Neural progenitor cell (in vitro differentiated cells): ENCODE data around the gene OLFM1. TPM values are rescaled to one million over a fixed set of nuclear protein-coding genes. Genes with fewer than 3 reads are reported as not detected.
"Not testable (repeated sequence)": the region's sequence is repeated elsewhere in the genome, so short reads cannot be mapped to it uniquely, and the experiment has no call there.

Experiments used
- DNase-seq: peaks from one replicate; pipeline ENCODE4 v3.0.0-alpha.2; 2016; ENCODE audit warnings: low spot score
- H2AFZ ChIP-seq: fragments of 200-600 bp; sonication (generic); replicated peaks from 2 replicates; pipeline ENCODE4 v1.6.1; 2016; ENCODE audit warnings: antibody characterized with exemption
- H3F3A ChIP-seq: fragments of 200-600 bp; sonication (generic); 2 replicates; pipeline ENCODE4 v1.6.1; 2016; ENCODE audit warnings: antibody characterized with exemption, low read depth
- H3K27ac ChIP-seq: fragments of 200-600 bp; sonication (generic); 2 replicates; pipeline ENCODE4 v1.5.1; 2016; ENCODE audit warnings: mild to moderate bottlenecking
- H3K27me3 ChIP-seq: fragments of 200-600 bp; sonication (generic); 2 replicates; pipeline ENCODE4 v1.6.1; 2016; ENCODE audit warnings: mild to moderate bottlenecking, moderate library complexity
- H3K36me3 ChIP-seq: fragments of 200-600 bp; sonication (generic); 2 replicates; pipeline ENCODE4 v1.5.1; 2016
- H3K4me1 ChIP-seq: fragments of 200-600 bp; sonication (generic); 2 replicates; pipeline ENCODE4 v1.6.1; 2016; ENCODE audit warnings: mixed run types
- H3K4me2 ChIP-seq: fragments of 200-600 bp; sonication (generic); 2 replicates; pipeline ENCODE4 v1.6.1; 2016
- H3K4me3 ChIP-seq: fragments of 200-600 bp; sonication (generic); 2 replicates; pipeline ENCODE4 v1.5.1; 2016
- H3K79me2 ChIP-seq: fragments of 200-600 bp; sonication (generic); 2 replicates; pipeline ENCODE4 v1.6.1; 2016; ENCODE audit warnings: low read depth
- H3K9ac ChIP-seq: fragments of 200-600 bp; sonication (generic); 2 replicates; pipeline ENCODE4 v1.6.1; 2016
- H3K9me3 ChIP-seq: fragments of 200-600 bp; sonication (generic); 2 replicates; pipeline ENCODE4 v1.5.1; 2016; ENCODE audit warnings: low read depth
- H4K20me1 ChIP-seq: fragments of 200-600 bp; sonication (generic); 2 replicates; pipeline ENCODE4 v1.6.1; 2016; ENCODE audit warnings: low read depth
- H3K27ac Mint-ChIP-seq: 3 replicates; pipeline ENCODE4 v1.8.0; 2021; ENCODE audit warnings: mixed read lengths
- H3K27me3 Mint-ChIP-seq: 2 replicates; pipeline ENCODE4 v1.8.0; 2022; ENCODE audit warnings: low read depth, mild to moderate bottlenecking, inconsistent platforms, moderate library complexity, mixed read lengths; ENCODE audit not compliant: insufficient read depth
- H3K36me3 Mint-ChIP-seq: 3 replicates; pipeline ENCODE4 v1.8.0; 2021; ENCODE audit warnings: mixed read lengths
- H3K4me1 Mint-ChIP-seq: 3 replicates; pipeline ENCODE4 v1.8.0; 2021; ENCODE audit warnings: mixed read lengths
- H3K4me3 Mint-ChIP-seq: 3 replicates; pipeline ENCODE4 v1.8.0; 2021; ENCODE audit warnings: mild to moderate bottlenecking, moderate library complexity, mixed read lengths
- H3K9me3 Mint-ChIP-seq: 3 replicates; pipeline ENCODE4 v1.8.0; 2020; ENCODE audit warnings: mixed read lengths
- EZH2 ChIP-seq: fragments of 200-600 bp; sonication (generic); IDR thresholded peaks from 2 replicates; pipeline ENCODE4 v1.6.1; 2017; ENCODE audit warnings: antibody characterized with exemption, mild to moderate bottlenecking, moderate library complexity
- EZH2phosphoT487 ChIP-seq: fragments of 200-600 bp; sonication (generic); IDR thresholded peaks from 2 replicates; pipeline ENCODE4 v1.6.1; 2017; ENCODE audit warnings: antibody characterized with exemption
- total RNA-seq: library from RNA; depleted of rRNA; stranded (reverse); fragments of >200 nt; gene quantifications from 2 replicates; pipeline ENCODE4 v1.2.3, GENCODE V29; 2015; ENCODE audit warnings: low replicate concordance
- TF ChIP-seq, protein P1 (sequence below): fragments of 200-600 bp; sonication (generic); IDR thresholded peaks from 2 replicates; pipeline ENCODE4 v1.5.1; 2017; ENCODE audit warnings: antibody characterized with exemption, mild to moderate bottlenecking

The OLFM1 gene
- total RNA-seq, 1 donor from 2014 or later: 4.0 TPM

GRCh38 chr9:135147474-135147805 lies 60.0 kb downstream of the OLFM1 start:
- no peak for TF ChIP-seq EZH2phosphoT487
- TF ChIP-seq EZH2: no peak
- DNase-seq: no peak
- H3K4me1 ChIP-seq: peaks cover 3% of the 10 kb centered on the region
- Mint-ChIP-seq H3K27ac (no peak overlapping the region), H3K4me3 (no peak overlapping the region), H3K27me3 (peaks cover 26% of the 10 kb centered on the region), H3K4me1 (peaks cover 14% of the 10 kb centered on the region), H3K9me3 (peaks cover 8% of the 10 kb centered on the region), H3K36me3 (no peaks in the 10 kb centered on the region)
- H3K4me2 ChIP-seq: no peak overlapping the region
- no peaks in the 10 kb centered on the region for H3K79me2 ChIP-seq
- H3K9ac ChIP-seq: no peak overlapping the region
- H4K20me1 ChIP-seq: no peaks in the 10 kb centered on the region
- H3K9me3 ChIP-seq: no peaks in the 10 kb centered on the region
- no peaks in the 10 kb centered on the region for H3K36me3 ChIP-seq
- H2AFZ ChIP-seq: no peak overlapping the region
- no peaks in the 10 kb centered on the region for H3F3A ChIP-seq
- H3K27me3 ChIP-seq: no peaks in the 10 kb centered on the region
- H3K4me3 ChIP-seq: no peak overlapping the region
- H3K27ac ChIP-seq: no peak overlapping the region

DNA sequence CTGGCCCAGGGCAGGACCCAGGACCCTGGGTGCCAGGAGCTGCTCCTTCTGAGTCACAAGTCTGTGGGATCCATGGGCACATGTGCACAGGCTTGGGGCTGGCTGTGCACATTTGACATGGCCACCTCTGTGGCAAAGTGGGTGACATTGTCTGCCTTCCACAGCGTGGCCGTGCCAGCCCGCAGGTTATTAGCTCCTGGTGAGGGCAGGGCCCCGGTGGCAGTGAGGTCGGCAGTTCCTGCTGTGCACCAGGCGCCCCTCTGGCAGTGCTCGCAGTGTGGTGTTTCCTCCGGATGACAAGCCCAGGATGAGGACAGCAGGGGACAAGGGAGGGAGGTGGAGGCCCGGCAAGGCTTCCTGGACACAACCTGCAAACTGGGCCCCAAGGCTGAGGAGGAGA lies 60.5 kb downstream of the OLFM1 start:
- Histone ChIP-seq H4K20me1 (no peaks in the 10 kb centered on the region), H3K27me3 (no peaks in the 10 kb centered on the region), H3F3A (no peaks in the 10 kb centered on the region), H3K4me1 (peaks cover 7% of the 10 kb centered on the region), H3K36me3 (no peaks in the 10 kb centered on the region), H3K4me2 (no peak overlapping the region), H3K79me2 (no peaks in the 10 kb centered on the region), H3K4me3 (no peak overlapping the region), H3K27ac (no peak overlapping the region), H3K9me3 (no peaks in the 10 kb centered on the region), H2AFZ (no peak overlapping the region), H3K9ac (no peak overlapping the region)
- H3K36me3 Mint-ChIP-seq: no peaks in the 10 kb centered on the region
- H3K27ac Mint-ChIP-seq: no peak overlapping the region
- TF ChIP-seq, protein P1, sequence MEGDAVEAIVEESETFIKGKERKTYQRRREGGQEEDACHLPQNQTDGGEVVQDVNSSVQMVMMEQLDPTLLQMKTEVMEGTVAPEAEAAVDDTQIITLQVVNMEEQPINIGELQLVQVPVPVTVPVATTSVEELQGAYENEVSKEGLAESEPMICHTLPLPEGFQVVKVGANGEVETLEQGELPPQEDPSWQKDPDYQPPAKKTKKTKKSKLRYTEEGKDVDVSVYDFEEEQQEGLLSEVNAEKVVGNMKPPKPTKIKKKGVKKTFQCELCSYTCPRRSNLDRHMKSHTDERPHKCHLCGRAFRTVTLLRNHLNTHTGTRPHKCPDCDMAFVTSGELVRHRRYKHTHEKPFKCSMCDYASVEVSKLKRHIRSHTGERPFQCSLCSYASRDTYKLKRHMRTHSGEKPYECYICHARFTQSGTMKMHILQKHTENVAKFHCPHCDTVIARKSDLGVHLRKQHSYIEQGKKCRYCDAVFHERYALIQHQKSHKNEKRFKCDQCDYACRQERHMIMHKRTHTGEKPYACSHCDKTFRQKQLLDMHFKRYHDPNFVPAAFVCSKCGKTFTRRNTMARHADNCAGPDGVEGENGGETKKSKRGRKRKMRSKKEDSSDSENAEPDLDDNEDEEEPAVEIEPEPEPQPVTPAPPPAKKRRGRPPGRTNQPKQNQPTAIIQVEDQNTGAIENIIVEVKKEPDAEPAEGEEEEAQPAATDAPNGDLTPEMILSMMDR: no peak
- TF ChIP-seq EZH2phosphoT487: no peak
- no peak for TF ChIP-seq EZH2
- no peak for DNase-seq
- peaks cover 26% of the 10 kb centered on the region for H3K27me3 Mint-ChIP-seq
- H3K4me3 Mint-ChIP-seq: no peak overlapping the region
- H3K4me1 Mint-ChIP-seq: peaks cover 17% of the 10 kb centered on the region
- H3K9me3 Mint-ChIP-seq: peaks cover 8% of the 10 kb centered on the region

DNA sequence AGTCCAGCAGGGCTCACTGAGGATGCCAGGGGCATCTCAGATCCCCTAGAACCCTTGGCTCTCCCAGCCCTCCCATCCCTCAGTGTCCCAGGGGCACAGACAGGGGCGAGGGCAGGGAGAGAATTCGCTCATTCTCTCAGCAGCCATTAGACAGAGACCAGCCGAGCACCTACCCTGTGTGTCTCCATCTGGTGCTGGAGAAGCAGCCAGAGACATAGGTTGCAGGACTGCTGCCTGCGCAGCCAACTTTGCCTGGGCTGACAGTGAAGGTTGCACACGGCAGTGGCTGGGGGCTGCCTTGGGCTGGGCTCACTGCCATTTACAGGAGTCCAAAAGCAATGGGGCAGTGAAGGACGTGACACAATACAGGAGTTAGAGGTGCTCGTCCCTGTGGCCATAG lies 60.9 kb downstream of the OLFM1 start:
- H3K27ac Mint-ChIP-seq: no peak overlapping the region

DNA sequence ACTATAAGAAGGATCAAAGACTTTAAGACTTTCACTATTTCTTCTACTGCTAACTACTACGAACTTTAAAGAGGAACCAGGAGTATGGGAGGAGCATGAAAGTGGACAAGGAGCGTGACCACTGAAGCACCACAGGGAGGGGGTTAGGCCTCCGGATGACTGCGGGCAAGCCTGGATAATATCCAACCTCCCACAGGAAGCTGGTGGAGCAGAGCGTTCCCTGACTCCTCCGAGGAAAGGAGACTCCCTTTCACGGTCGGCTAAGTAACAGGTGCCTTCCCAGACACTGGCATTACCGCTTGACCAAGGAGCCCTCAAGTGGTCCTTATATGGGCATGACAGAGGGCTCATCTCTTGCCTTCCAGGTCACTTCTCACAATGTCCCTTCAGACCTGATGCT lies 62.4 kb downstream of the OLFM1 start:
- not testable (repeated sequence) for H3K27ac Mint-ChIP-seq, H3K9ac ChIP-seq, H3K4me3 ChIP-seq, H3K4me1 ChIP-seq, H3K9me3 Mint-ChIP-seq, H3K27me3 ChIP-seq, H3K27ac ChIP-seq, H3K4me3 Mint-ChIP-seq, DNase-seq, H3K79me2 ChIP-seq, H3K36me3 Mint-ChIP-seq, H3K9me3 ChIP-seq, H2AFZ ChIP-seq, H3K4me2 ChIP-seq, H3K36me3 ChIP-seq, H4K20me1 ChIP-seq, H3F3A ChIP-seq
- H3K27me3 Mint-ChIP-seq: peaks cover 28% of the 10 kb centered on the region
- peaks cover 17% of the 10 kb centered on the region for H3K4me1 Mint-ChIP-seq

More for the DNA sequence above, 60.9 kb downstream of the OLFM1 start:
- Histone ChIP-seq H3K9ac (no peak overlapping the region), H3K36me3 (no peaks in the 10 kb centered on the region), H3K4me2 (no peak overlapping the region), H3F3A (no peaks in the 10 kb centered on the region), H3K79me2 (no peaks in the 10 kb centered on the region), H2AFZ (no peak overlapping the region), H3K4me1 (peaks cover 7% of the 10 kb centered on the region), H3K27me3 (no peaks in the 10 kb centered on the region), H3K27ac (no peak overlapping the region), H3K4me3 (no peak overlapping the region), H3K9me3 (no peaks in the 10 kb centered on the region), H4K20me1 (no peaks in the 10 kb centered on the region)
- no peak for DNase-seq
- no peaks in the 10 kb centered on the region for H3K36me3 Mint-ChIP-seq
- TF ChIP-seq, protein P1: no peak
- TF ChIP-seq EZH2phosphoT487: no peak
- no peak for TF ChIP-seq EZH2
- H3K9me3 Mint-ChIP-seq: peaks cover 8% of the 10 kb centered on the region
- H3K4me1 Mint-ChIP-seq: peaks cover 17% of the 10 kb centered on the region
- H3K4me3 Mint-ChIP-seq: no peak overlapping the region
- peaks cover 28% of the 10 kb centered on the region for H3K27me3 Mint-ChIP-seq
